Hepatic stellate cell (primary cell): ENCODE results near the gene DPM3.
"Not testable (repeated sequence)": the region's sequence is repeated elsewhere in the genome, so short reads cannot be mapped to it uniquely, and the experiment has no call there.

Experiments
- DNase-seq: peaks from one replicate; pipeline ENCODE4 v3.0.0; 2011; ENCODE audit warnings: low spot score

The DPM3 gene

DNA sequence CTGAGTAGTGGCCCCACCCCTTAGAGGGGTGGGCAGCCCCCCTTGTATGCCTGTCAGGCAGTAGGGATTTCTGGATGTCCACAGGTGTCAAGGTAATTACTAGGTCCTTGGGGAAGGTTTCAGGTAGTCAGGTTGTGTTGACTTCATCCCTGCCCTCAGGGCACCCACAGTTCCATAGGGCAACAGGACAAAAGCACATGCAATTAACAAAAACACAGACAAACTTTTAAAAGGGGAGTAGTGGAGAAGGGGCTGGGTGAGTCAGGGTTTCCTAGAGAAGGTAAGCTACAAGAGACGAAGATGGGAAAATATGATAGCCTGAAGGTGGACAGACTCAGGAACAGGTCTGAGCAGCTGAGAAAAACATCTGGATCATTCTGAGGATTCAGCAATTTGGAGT, 18.7 kb upstream of the DPM3 start:
- no peak for DNase-seq

DNA sequence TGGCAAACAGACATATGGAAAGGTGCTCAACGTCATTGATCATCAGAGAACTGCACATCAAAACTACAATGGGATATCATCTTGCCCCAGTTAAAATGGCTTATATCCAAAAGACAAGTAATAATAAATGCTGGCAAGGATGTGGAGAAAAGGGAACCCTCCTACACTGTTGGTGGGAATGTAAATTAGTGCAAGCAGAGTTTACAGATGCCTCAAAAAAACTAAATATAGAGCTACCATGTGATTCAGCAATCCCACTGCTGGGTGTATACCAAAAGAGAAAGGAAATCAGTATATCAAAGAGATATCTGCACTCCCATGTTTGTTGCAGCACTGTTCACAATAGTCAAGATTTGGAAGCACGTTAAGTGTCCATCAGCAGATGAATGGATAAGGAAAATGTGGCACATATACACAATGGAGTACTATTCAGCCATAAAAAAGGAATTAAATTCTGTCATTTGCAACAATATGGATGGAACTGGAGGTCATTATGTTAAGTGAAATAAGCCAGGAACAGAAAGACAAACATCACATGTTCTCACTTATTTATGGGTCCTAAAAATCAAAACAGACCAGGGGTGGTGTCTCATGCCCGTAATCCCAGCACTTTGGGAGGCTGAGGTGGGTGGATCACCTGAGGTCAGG, 15.8 kb upstream of the DPM3 start:
- DNase-seq = not testable (repeated sequence)

DNA sequence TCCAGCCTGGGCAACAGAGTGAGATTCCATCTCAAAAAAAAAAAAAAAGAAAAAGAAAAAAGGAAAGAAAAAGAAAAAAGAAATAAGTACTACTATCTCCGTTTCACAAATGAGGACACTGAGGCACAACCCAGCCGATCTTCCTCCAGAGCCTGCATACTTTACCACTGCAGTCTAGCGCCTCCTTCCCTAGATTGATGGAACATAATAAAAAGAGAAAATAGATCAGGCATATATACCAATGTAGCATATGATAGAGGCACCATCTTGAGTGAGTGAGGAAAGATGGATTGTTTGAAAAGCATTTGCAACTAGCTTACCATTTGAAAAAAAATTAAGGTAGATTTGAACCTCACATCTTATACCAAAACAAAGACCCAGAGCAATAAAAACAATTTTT, 5.2 kb upstream of the DPM3 start:
- DNase-seq = no peak

DNA sequence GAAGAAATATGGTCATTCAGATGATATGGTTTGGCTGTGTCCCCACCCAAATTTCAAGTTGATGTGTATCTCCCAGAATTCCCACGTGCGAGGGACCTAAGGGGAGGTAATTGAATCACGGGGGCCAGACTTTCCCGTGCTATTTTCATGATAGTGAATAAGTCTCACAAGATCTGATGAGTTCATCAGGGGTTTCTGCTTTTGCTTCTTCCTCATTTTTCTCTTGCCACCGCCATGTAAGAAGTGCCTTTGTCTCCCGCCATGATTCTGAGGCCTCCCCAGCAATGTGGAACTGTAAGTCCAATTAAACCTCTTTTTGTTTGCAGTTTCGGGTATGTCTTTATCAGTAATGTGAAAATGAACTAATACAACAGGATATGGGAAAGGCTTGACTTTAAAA, 1.4 kb upstream of the DPM3 start:
- DNase-seq = no peak

DNA sequence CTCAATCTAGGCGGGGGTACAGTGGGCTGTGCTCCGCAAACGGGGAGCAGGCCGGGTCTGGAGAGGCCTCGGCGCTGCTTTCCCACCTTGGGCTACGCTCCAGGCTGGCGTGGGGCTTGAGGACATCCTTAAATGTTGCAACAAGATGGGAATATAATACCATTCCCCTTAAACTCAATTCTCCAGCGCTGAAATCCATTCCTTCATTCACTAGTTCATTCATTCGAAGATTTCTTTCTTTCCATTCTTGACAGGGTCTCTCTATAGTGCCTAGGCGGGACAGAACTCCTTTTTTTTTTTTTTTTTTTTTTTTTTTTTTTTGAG, 261 bp upstream of the DPM3 start:
- no peak for DNase-seq

DNA sequence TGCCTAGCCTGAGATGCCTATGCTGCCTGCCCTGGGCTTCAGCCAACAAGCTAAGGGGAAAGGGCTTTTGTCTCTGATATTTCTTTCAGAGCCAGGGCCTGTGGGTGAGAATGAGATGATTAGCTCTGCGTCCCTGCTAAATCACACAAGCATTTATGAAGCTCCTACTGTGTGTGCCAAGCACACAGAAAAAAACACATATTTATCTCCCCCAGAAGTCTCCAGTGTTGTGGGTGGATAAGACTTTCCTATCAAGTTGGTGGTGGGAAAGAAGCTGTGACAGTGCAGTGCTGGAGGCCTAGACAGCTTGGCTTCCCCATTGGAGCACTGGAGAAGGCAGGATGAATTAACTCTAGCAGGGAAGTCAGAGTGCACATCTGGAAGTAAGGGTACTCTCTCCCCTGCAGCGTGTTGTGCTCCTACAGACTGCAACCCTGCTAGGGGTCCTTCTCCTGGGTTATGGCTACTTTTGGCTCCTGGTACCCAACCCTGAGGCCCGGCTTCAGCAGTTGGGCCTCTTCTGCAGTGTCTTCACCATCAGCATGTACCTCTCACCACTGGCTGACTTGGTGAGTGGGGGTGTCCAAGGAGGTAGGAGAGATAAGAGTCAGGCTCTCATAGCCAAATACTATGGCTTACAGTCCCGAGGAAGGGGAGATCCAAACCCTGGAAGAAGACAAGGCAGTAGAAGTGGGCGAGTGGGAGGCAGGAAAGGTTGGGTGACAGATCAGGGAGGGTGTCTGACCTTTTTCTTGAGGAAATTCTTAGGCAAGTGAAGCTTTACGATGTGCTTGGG, 3.0 kb downstream of the DPM3 start:
- DNase-seq = no peak

DNA sequence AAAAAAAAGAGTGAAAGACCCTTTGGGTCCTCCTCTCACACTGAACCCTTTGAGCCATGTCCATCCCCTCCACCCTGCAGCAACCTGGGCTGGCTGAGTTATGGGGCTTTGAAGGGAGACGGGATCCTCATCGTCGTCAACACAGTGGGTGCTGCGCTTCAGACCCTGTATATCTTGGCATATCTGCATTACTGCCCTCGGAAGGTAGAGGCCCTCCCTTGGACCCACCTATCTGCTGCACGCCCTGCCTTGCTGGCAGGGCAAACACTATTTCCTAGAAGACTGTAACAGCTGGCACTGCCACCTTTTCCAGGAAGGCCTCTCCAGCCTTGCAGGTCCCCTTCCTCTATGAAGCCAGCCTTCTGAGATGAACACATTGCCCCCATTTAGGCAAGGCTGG, 3.6 kb downstream of the DPM3 start:
- DNase-seq = no peak

DNA sequence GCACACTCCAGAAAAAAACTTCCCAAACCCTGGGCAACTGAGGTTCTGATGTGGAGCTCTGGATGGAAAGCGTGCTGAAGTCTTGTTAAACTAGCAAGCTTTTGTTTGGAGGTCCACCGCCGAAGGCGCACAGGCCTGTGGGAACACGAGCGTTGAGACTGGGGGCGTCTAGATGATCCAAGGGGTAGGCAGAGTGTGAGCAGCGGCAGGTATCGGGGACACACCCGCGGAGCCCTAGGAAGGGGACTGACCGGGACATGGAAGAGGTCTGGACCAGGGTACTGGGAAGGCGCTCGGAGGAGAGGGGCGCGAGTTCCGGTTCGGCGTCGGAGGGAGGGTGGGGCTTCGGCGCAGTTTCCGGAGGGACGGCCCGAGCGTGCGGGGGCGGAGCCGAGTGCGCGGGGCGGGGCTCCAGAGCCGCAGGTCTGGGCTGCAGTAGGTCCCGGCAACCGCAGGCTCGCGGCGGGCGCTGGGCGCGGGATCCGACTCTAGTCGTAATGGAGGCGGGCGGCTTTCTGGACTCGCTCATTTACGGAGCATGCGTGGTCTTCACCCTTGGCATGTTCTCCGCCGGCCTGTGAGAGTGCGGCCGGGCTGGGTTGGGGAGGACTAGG, 4.8 kb downstream of the DPM3 start, which contains the start of gene SLC50A1:
Gene SLC50A1 (plus strand): TSS at position 438 of the 614 bp plus-strand sequence. CDS start 60 bp downstream, at position 498.
- peak; percentile 94 for DNase-seq

DNA sequence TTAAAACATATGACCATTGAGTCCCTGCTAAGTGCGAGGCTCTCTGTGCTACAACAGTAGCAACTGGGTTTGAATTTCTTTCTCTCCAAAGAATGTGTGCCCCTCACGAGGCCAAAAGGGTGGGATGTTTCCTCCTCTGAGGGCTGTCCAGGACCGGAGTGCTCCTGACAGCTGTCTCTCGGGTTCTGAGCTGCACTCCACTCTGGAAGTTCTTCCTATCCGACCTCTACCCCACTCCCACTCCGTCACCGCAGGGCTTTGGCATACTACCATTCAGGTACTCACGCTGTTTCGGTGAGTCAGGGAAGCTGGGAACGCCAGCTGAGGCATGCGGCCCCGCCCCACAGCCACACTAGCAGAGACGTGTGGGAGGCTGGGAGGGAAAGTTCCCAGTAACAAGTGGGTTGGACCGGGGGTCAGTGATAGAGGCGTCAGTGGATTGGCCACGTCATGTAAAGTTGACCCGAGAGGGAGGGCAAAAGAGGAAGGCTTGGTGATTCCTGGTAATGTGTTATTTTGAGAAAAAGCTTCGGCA, 5.4 kb downstream of the DPM3 start:
- DNase-seq = peak; percentile 93

DNA sequence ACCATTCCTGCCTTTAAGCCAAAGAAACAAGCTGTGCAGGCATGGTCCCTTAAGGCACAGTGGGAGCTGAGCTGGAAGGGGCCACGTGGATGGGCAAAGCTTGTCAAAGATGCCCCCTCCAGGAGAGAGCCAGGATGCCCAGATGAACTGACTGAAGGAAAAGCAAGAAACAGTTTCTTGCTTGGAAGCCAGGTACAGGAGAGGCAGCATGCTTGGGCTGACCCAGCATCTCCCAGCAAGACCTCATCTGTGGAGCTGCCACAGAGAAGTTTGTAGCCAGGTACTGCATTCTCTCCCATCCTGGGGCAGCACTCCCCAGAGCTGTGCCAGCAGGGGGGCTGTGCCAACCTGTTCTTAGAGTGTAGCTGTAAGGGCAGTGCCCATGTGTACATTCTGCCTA, 6.0 kb downstream of the DPM3 start:
- no peak for DNase-seq

DNA sequence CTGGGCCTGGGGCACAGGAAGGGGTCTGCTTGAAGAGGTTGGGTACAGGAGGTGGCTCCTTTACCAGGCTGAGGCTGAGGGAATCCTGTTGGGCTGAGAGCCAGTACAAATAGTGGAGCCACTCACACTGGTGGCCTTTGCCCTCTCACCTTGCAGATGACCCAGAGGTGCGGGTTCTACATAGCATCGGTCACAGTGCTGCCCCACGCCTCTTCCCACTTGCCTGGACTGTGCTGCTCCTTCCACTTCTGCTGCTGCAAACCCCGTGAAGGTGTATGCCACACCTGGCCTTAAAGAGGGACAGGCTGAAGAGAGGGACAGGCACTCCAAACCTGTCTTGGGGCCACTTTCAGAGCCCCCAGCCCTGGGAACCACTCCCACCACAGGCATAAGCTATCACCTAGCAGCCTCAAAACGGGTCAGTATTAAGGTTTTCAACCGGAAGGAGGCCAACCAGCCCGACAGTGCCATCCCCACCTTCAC, 6.5 kb downstream of the DPM3 start:
- DNase-seq = no peak

DNA sequence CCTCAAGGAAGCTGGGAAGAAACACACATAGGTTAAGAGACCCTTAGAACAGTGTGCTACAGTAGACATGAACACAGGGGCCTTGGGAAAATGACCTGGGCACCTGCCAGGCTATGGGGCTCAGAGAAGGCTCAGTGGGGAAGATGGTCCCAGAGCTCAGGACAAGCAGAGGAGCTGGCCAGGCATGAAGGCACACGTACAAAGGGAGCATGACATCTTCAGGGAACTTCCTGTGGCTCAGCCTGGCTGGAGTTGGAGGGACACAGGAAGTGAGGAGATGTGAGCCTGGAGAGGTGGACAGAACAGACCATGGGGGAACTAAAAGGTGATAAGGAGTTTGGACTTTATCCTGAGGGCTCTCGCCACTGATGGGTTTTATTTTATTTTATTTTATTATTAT, 8.5 kb downstream of the DPM3 start:
- DNase-seq = no peak

DNA sequence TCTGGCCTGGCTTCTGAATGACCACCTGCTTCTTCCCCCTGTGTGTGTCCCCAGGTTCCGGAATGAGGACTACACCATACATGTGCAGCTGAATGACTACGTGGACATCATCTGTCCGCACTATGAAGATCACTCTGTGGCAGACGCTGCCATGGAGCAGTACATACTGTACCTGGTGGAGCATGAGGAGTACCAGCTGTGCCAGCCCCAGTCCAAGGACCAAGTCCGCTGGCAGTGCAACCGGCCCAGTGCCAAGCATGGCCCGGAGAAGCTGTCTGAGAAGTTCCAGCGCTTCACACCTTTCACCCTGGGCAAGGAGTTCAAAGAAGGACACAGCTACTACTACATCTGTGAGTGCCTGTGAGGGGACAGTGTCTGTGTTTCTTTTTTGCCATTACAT, 9.0 kb downstream of the DPM3 start:
- no peak for DNase-seq

DNA sequence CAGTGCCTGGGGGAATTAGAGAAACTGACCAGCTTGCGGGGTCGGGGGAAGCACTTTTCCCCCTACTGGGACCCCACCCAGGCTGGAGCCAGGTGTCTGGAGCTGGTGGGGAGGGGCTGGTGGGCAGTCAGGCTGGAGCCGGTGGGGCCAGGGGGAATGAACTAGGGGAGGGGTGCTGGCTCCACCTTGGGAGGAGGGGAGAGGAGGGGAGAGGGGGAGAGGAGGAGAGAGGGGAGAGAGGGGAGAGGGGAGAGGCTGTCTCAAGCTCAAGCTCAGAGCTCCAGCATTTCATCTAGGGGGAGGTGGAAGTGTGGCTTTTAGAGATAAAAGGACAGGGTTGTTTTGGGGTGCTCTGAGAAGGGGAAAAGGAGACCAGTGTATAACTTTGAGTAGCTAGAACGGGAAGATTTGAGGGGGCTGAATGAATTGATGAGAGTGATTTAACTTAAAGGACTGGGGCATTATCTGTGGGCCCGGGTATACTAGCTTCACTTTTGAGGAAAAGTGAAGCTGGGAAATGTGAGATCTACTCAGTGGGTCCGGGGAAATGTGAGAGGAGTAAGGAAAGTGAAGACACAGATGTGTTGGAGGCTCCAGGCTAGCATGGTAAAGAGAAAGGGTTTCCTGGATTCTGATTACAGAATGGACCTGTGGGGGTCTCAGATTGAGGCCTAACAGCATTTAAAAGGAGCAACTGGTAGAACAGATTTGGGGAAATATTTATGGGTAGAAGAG, 9.9 kb downstream of the DPM3 start:
- DNase-seq = no peak

DNA sequence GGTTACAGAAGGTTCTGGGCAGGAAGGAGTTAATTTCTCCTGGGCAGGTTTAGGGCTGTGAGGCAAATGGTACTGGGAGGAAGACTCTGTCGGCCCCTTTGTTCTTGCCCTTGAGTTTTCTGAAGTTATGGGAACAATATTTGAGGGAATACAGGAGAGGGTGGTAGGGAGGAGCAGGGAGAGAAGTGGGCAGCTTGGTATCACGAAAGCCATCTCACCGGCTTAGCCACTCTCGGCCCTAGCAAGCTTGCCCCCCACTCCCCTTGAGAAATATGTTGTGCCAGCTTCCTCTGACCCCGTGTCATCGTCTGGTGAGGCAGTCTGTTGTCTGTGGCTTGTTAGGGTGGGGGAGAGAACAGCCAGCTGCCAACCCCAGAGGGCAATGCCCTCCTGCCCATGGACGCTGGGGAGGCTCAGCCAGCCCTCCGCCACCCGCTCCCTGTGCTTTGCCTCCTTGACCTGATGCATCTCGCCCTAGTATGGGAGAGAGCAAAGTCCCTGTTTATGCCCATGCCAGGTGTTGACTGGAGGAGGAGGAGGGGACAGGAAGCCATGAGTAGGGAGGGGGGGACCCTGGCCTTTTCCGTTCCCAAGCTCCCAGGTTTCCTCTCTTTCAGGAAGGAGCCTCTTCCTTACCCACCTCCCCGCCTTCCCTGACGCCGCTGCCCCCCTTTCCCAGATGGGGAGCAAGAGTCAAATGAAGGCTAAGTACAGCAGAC, 11.4 kb downstream of the DPM3 start:
- no peak for DNase-seq

DNA sequence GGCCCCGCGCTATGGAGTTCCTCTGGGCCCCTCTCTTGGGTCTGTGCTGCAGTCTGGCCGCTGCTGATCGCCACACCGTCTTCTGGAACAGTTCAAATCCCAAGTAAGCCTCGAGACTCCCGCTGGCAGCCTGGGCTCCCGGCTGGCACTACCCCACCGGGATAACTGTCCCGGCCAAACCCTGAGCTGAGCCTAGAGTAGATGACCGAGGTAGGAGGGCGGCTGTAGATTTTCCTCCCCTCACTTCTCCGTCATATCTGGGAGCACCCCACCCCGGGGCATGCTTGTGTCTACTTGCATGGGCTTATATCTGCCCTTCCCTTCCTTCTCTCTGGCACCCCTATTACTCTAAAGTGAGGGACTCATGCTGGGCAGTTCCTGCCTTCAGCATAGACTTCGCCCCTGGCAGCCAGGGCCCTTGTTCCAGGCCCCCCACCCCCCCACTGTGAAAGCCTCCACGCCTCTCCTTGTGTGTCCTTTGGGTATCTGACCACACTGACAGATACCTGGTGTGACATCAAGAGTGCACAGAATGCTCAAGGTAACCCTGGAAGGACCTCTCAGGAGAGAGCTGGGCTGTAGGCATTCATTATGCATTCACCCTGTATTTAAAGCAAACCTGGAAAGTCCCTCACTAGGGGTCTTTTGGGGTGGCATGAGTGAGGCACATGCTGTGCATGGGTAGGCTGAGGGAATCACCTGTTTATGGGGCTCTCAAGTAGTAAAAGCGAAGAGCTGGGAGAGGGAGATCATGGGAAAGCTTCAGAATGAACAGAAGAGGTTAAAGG, 12.2 kb downstream of the DPM3 start:
- DNase-seq = no peak

DNA sequence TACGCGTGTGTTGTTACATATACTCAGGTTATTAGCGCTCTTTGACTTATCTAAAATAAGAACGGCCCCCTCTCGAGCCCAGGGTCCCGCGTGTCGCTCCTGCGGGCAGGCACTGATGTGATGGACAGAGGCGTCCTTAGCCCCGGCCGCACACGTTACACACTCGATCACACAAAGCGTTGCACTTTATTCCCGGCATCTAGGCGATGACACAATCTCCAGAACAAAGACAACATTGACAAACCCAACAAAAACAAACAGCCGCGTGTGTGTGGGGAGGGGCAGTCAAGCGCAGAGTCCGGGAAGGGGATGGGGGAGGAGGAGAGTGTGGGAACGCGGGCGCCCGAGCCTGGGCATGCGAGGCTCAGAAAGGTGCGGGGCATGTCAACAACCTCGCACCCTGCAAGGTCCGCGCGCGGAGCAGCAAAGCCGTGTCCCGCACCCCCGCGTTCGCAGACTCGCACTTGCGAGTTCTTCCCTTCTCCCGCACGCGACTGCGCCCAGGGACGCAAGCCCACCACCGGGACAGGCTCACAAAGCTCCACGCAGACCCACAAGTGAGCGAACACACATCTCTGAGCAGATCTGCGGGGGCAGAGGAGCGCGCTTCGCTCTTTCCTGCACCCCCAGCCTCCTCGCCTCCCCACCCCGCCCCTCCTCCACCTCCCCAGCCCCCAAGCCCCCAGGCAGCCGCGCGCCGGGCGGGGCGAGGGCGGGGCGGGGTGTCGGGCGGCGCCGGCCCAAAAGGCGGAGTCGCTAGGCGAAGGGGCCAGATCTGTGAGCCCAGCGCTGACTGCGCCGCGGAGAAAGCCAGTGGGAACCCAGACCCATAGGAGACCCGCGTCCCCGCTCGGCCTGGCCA, 13.0 kb downstream of the DPM3 start, which contains the start of gene EFNA1:
Gene EFNA1 (plus strand): TSS at position 772 of the 862 bp plus-strand sequence. CDS start 102 bp downstream, outside the sequence.
- DNase-seq = peak; percentile 38

DNA sequence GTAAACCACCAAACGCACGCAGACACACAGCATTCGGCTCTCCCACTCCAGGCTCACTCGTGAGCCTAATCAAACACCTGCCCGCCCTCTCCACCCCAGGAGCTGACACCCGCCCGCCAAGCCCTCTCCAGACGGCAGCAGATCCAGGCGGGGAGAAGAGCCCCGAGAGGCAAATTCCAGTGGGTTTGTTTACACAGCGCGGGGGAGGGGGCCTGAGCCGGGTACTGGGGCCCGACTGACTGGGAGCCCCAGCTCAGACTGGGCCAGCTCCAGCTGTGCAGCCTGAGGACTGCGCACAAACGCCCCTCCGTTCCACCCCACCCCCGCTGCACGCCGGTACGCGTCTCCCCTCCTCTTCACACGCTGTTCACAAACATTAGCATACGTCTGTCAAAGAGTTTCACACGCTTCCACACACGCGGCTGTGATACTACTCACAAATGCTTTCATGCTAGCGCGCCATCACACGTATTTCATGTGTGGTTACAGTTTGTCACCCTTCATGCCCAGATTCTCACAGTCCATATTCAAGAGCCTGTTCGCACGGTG, 13.7 kb downstream of the DPM3 start:
- DNase-seq = no peak

DNA sequence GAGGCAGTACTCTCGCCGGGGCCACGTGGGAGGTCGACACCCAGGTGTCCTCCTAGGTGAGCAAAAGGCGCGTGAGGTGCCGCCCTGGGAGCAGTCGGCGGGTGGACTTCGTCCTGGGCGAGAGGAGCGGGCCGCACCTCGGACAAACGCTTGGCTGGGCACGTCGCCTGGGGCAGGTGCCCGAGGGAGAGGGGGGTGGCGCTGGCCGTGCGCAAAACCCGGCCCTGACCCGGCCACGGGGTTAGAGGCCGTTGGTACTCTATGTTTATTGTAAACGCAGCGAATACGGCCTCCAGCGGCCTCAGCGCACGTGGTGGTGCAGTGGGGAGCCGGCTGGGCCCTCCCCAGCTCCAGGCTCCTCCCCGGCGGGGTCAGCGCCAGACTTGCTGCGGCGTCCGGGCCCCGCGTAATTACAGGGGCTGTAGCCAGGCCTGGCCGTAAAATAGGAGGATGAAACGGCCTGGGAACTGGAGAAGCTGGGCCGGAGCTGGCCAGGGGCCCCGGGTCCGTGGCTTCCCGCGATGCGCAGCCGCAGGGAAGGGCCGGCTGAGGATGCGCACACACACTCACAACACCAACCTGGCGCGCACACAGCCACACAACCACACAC, 14.3 kb downstream of the DPM3 start:
- no peak for DNase-seq
